B cell (primary cell): ENCODE results near the gene TCF7L2. TPM values are rescaled to one million over a fixed set of nuclear protein-coding genes. Genes with fewer than 3 reads are reported as not detected.

Experiments used
- ATAC-seq: fragments of 200-7000 bp; cut with Tn5 transposase; one replicate; pipeline ENCODE4 v1.10.0; 2021; ENCODE audit warnings: low read depth, mild to moderate bottlenecking, moderate number of reproducible peaks, moderate library complexity
- CTCF ChIA-PET: fragments of 350-600 bp; sonication (Branson Sonifier 250); formaldehyde crosslinking; loops from one replicate; lab custom pipeline; 2021; ENCODE audit warnings: antibody characterized with exemption, inconsistent platforms; lab: Charles Lee
- POLR2A ChIA-PET: fragments of 350-600 bp; sonication (Branson Sonifier 250); formaldehyde crosslinking; loops from one replicate; lab custom pipeline; 2021; ENCODE audit warnings: antibody characterized with exemption; lab: Charles Lee
- DNase-seq: peaks from one replicate; pipeline ENCODE4 v3.0.0; 2013
- H2AFZ ChIP-seq: 2 replicates; pipeline ENCODE4 v1.6.1; 2012; ENCODE audit warnings: mild to moderate bottlenecking, low read depth, low read length; ENCODE audit not compliant: insufficient read depth, poor library complexity, severe bottlenecking
- H3K27ac ChIP-seq, 2 donors: 1 replicate in 1 of 2; 2 replicates in 1 of 2; pipeline ENCODE4 v1.5.1; 2012 to 2013; ENCODE audit warnings: low read length in 2 of 2, mild to moderate bottlenecking in 2 of 2, moderate library complexity in 1 of 2
- H3K27me3 ChIP-seq, 4 experiments: fragments of 200-600 bp in 1 of 4; sonication (generic) in 1 of 4; replicated peaks in 1 of 4; 1 replicate in 2 of 4; 2 replicates in 2 of 4; pipeline versions ENCODE4 v1.6.1 to v1.7.0; 2013 to 2016; ENCODE audit warnings: low read length in 3 of 4, mild to moderate bottlenecking in 2 of 4, mixed read lengths in 1 of 4, moderate library complexity in 1 of 4; ENCODE audit not compliant: insufficient read depth in 4 of 4, control insufficient read depth in 3 of 4; ENCODE audit errors: control extremely low read depth in 1 of 4
- H3K36me3 ChIP-seq, 2 experiments: replicated peaks in 1 of 2; 1 replicate in 1 of 2; 2 replicates in 1 of 2; pipeline versions ENCODE4 v1.6.1 to v1.7.1; 2013; ENCODE audit warnings: low read length in 1 of 2; ENCODE audit not compliant: insufficient read depth in 2 of 2, control insufficient read depth in 1 of 2; ENCODE audit errors: control extremely low read depth in 1 of 2, extremely low read depth in 1 of 2
- H3K4me1 ChIP-seq, 2 donors: fragments of 200-600 bp in 1 of 2; sonication (generic) in 1 of 2; 1 replicate in 1 of 2; 2 replicates in 1 of 2; pipeline versions ENCODE4 v1.5.1 to v1.6.1; 2013 to 2017; ENCODE audit warnings: low read length in 2 of 2; ENCODE audit not compliant: control insufficient read depth in 2 of 2, insufficient read depth in 2 of 2
- H3K4me2 ChIP-seq: replicated peaks from 2 replicates; pipeline ENCODE3; 2012; ENCODE audit warnings: mild to moderate bottlenecking, low read depth, low read length; ENCODE audit not compliant: poor library complexity, severe bottlenecking
- H3K4me3 ChIP-seq, 5 experiments: fragments of 200-600 bp in 1 of 5; sonication (generic) in 1 of 5; 1 replicate in 3 of 5; 2 replicates in 2 of 5; pipeline versions ENCODE4 v1.5.1 to v1.7.0; 2011 to 2016; ENCODE audit warnings: low read length in 4 of 5, mild to moderate bottlenecking in 4 of 5, low read depth in 2 of 5, control low read depth in 1 of 5, moderate library complexity in 1 of 5; ENCODE audit not compliant: insufficient read depth in 1 of 5; ENCODE audit errors: control extremely low read depth in 1 of 5, extremely low read depth in 1 of 5
- H3K79me2 ChIP-seq: fragments of 200-600 bp; sonication (generic); one replicate; pipeline ENCODE4 v1.6.0; 2016; ENCODE audit warnings: low read length; ENCODE audit not compliant: control insufficient read depth, insufficient read depth
- H3K9ac ChIP-seq: fragments of 200-600 bp; sonication (generic); 2 replicates; pipeline ENCODE4 v1.6.1; 2017; ENCODE audit warnings: mild to moderate bottlenecking, low read length, moderate library complexity
- H3K9me3 ChIP-seq, 3 donors: one replicate each; pipeline versions ENCODE4 v1.6.1 to v1.7.1; 2013; ENCODE audit warnings: low read length in 2 of 3; ENCODE audit not compliant: control insufficient read depth in 2 of 3, insufficient read depth in 1 of 3; ENCODE audit errors: control extremely low read depth in 1 of 3
- H4K20me1 ChIP-seq: 2 replicates; pipeline ENCODE4 v1.6.0; 2012; ENCODE audit warnings: mild to moderate bottlenecking, low read length; ENCODE audit not compliant: insufficient read depth, control insufficient read depth, poor library complexity, severe bottlenecking
- H3K27ac Mint-ChIP-seq: one replicate; pipeline ENCODE4 v1.8.0; 2021; ENCODE audit warnings: mixed read lengths
- H3K27me3 Mint-ChIP-seq: one replicate; pipeline ENCODE4 v1.8.0; 2021; ENCODE audit warnings: mixed read lengths
- H3K4me1 Mint-ChIP-seq: one replicate; pipeline ENCODE4 v1.8.0; 2021; ENCODE audit warnings: mixed read lengths
- H3K4me3 Mint-ChIP-seq: one replicate; pipeline ENCODE4 v1.8.0; 2021; ENCODE audit warnings: mixed read lengths
- H3K9me3 Mint-ChIP-seq: one replicate; pipeline ENCODE4 v1.8.0; 2022; ENCODE audit warnings: mixed read lengths; ENCODE audit not compliant: insufficient read depth
- EZH2 ChIP-seq: IDR thresholded peaks from 2 replicates; pipeline ENCODE4 v1.6.1; 2012; ENCODE audit warnings: borderline replicate concordance, low read depth, mild to moderate bottlenecking, moderate library complexity, low read length; ENCODE audit not compliant: insufficient read depth, poor library complexity, severe bottlenecking
- WGBS: methylation state at CpG from one replicate; pipeline ENCODE4 v1.1.5; 2013; ENCODE audit warnings: missing lambda C conversion rate; ENCODE audit not compliant: insufficient coverage; 5-methylcytosine and 5-hydroxymethylcytosine counted together
- intact Hi-C: fragments of 100-400 bp; cut with micrococcal nuclease; formaldehyde crosslinking; loops from one replicate; pipeline ENCODE4 v1.10.0; 2022
- polyA plus RNA-seq: library from polyadenylated mRNA; depleted of rRNA; stranded (reverse); fragments of >200 nt; gene quantifications from 2 replicates; pipeline ENCODE4 v1.2.3, GENCODE V29; 2012
- total RNA-seq, 2 donors: library from RNA; stranded (reverse); fragments of 120-200 nt in 1 of 2; gene quantifications; 1 replicate in 1 of 2; 2 replicates in 1 of 2; pipeline versions ENCODE4 v1.2.3 to v1.2.4, GENCODE V29; 2013 to 2022
- TF ChIP-seq, protein P1 (sequence below): fragments of 200-600 bp; IDR thresholded peaks from one replicate; pipeline ENCODE4 v1.8.0; 2022; ENCODE audit warnings: antibody characterized with exemption, mild to moderate bottlenecking

TCF7L2 gene
- total and polyA plus RNA-seq, 2 donors (not counting 1 experiment from before 2014, with no cell fraction given): 0.48 to 1.1 TPM

DNA sequence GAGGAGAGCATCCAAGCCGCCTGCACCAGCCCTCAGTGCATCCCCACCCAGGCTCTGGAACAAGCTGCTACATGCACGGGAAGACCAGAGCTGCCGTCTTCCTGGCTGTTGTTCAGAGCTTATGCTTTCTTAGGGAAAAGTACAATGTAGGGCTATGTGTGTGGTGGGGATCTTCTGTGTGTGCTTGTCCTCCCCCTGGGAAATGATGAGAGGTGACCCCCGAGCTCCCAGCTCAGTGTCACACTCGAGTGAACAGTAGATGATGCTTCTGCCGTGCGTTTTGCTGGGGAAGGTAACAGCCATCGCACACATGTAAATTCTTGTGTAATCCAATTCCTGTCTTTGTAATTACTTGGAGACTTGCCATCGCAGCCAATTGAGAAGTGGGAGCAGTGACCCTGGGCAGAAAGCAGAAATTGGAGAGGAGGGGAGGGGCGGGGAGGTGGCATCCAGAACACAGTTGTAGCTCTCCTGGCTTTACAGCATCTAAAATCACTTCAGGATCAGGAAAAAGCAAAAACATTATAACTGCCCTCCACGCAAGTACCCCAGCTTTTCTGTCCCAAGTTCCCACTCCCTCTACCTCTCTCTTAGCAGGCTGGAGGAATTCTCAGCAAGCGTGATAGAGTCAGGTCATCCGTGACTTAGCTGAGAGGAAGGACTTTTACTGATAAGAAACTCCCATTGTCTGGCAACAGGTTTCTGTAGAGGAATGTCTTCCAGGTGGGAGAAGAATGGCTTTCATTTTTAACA is 149.6 kb downstream of the TCF7L2 start:
- TF ChIP-seq, protein P1, sequence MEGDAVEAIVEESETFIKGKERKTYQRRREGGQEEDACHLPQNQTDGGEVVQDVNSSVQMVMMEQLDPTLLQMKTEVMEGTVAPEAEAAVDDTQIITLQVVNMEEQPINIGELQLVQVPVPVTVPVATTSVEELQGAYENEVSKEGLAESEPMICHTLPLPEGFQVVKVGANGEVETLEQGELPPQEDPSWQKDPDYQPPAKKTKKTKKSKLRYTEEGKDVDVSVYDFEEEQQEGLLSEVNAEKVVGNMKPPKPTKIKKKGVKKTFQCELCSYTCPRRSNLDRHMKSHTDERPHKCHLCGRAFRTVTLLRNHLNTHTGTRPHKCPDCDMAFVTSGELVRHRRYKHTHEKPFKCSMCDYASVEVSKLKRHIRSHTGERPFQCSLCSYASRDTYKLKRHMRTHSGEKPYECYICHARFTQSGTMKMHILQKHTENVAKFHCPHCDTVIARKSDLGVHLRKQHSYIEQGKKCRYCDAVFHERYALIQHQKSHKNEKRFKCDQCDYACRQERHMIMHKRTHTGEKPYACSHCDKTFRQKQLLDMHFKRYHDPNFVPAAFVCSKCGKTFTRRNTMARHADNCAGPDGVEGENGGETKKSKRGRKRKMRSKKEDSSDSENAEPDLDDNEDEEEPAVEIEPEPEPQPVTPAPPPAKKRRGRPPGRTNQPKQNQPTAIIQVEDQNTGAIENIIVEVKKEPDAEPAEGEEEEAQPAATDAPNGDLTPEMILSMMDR: no peak
- no peak for TF ChIP-seq EZH2
- Histone ChIP-seq H3K9ac (no peak overlapping the region), H3K27me3 (peaks cover 0 to 6% (median 0%) of the 10 kb centered on the region in 4 experiments), H3K79me2 (no peaks in the 10 kb centered on the region), H3K4me2 (no peak overlapping the region), H2AFZ (no peak overlapping the region), H3K9me3 (no peaks in the 10 kb centered on the region), H3K36me3 (no peaks in the 10 kb centered on the region), H3K4me3 (no peak overlapping the region), H3K27ac (no peak overlapping the region), H3K4me1 (peaks cover 4 to 9% of the 10 kb centered on the region in 2 donors), H4K20me1 (no peaks in the 10 kb centered on the region)
- Mint-ChIP-seq H3K27ac (no peak overlapping the region), H3K9me3 (no peaks in the 10 kb centered on the region), H3K27me3 (peaks cover 16% of the 10 kb centered on the region), H3K4me3 (no peak overlapping the region), H3K4me1 (peaks cover 8% of the 10 kb centered on the region)
- 61% methylated on average over 8 of the region's 13 CpGs for WGBS
- POLR2A ChIA-PET: no interaction called here
- no peak for DNase-seq
- intact Hi-C loops: no loop called here
- no peak for ATAC-seq
- CTCF ChIA-PET: interaction anchor here (0.5 kb wide), 1 partner anchor 27 kb away, joined by 3 read pairs; no protein-coding TSS in a partner anchor

DNA sequence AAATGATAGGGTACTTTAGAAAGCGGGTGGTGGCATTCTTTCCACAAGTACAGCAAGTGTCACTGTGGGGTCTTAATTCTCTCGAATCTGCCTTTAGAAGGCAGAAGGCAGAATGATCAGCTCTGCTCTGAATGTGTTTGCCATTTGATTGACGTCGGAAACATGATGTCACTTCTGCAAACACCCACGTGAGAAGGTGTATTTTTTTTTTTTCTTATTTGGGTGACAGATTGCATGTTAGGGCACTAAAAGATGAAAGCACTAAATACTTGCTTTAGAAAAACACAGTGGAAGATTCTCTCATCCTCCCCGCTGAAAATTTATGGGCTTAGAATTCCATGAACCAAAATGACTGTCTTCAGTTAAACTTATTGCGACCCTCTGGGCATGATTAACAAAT is 150.2 kb downstream of the TCF7L2 start:
- ATAC-seq (no peak), DNase-seq (no peak)
- H3K9me3 Mint-ChIP-seq: no peaks in the 10 kb centered on the region
- Histone ChIP-seq H3K27me3 (peaks cover 0 to 5% (median 0%) of the 10 kb centered on the region in 4 experiments), H3K27ac (no peak overlapping the region), H3K9me3 (no peaks in the 10 kb centered on the region), H4K20me1 (no peaks in the 10 kb centered on the region), H3K36me3 (no peaks in the 10 kb centered on the region), H3K4me1 (peaks cover 0 to 2% of the 10 kb centered on the region in 2 donors), H3K4me3 (no peak overlapping the region), H2AFZ (no peak overlapping the region), H3K4me2 (no peak overlapping the region), H3K79me2 (no peaks in the 10 kb centered on the region), H3K9ac (no peak overlapping the region)
- peaks cover 5% of the 10 kb centered on the region for H3K4me1 Mint-ChIP-seq
- H3K27me3 Mint-ChIP-seq: peaks cover 17% of the 10 kb centered on the region
- CTCF ChIA-PET: interaction anchor here (0.5 kb wide), 1 partner anchor 26 kb away, joined by 3 read pairs; no protein-coding TSS in a partner anchor
- POLR2A ChIA-PET: no interaction called here
- H3K4me3 Mint-ChIP-seq: no peak overlapping the region
- no peak for TF ChIP-seq EZH2
- TF ChIP-seq, protein P1: no peak
- intact Hi-C loops: no loop called here
- H3K27ac Mint-ChIP-seq: no peak overlapping the region
- 86% methylated on average over 5 of the region's 7 CpGs for WGBS
